SH-SY5Y (cell line): ENCODE data around the gene ANO9.

Experiments
- GATA2 ChIP-seq: IDR thresholded peaks from 2 replicates; pipeline ENCODE4 v1.6.1; 2011; ENCODE audit warnings: mild to moderate bottlenecking, low read depth, low read length
- GATA3 ChIP-seq: IDR thresholded peaks from 2 replicates; pipeline ENCODE4 v1.6.1; 2011; ENCODE audit warnings: low read depth, mild to moderate bottlenecking, low read length, moderate library complexity

GRCh38 chr11:396511-396947 is 45.3 kb downstream of the ANO9 start:
- TF ChIP-seq GATA2 (no peak), GATA3 (no peak)
